Upper lobe of left lung (tissue), 6 donors: ENCODE measurements around the gene NPC1. TPM values are rescaled to one million over a fixed set of nuclear protein-coding genes. Genes with fewer than 3 reads are reported as not detected.

Experiments used
- ATAC-seq, 2 donors: fragments of 200-7000 bp; cut with Tn5 transposase; one replicate each; pipeline ENCODE4 v1.9.1; 2022; ENCODE audit warnings: mild to moderate bottlenecking in 2 of 2, moderate library complexity in 2 of 2; ENCODE audit not compliant: low FRiP score in 2 of 2
- DNase-seq, 2 donors: peaks; one replicate each; pipeline ENCODE4 v3.0.0-alpha.2; 2019 to 2020
- H3K27ac ChIP-seq, 4 donors: fragments of 200-600 bp; sonication (generic); one replicate each; pipeline ENCODE4 v1.5.1; 2016 to 2019
- H3K27me3 ChIP-seq, 4 donors: fragments of 200-600 bp; sonication (generic); one replicate each; pipeline ENCODE4 v1.5.1; 2017 to 2019
- H3K36me3 ChIP-seq, 4 donors: fragments of 200-600 bp; sonication (generic); one replicate each; pipeline ENCODE4 v1.5.1; 2016 to 2019
- H3K4me1 ChIP-seq, 4 donors: fragments of 200-600 bp; sonication (generic); one replicate each; pipeline ENCODE4 v1.5.1; 2018 to 2019
- H3K4me3 ChIP-seq, 4 donors: fragments of 200-600 bp; sonication (generic); one replicate each; pipeline ENCODE4 v1.5.1; 2017 to 2019; ENCODE audit warnings: mild to moderate bottlenecking in 2 of 4, moderate library complexity in 1 of 4
- H3K9me3 ChIP-seq, 4 donors: fragments of 200-600 bp; sonication (generic); one replicate each; pipeline ENCODE4 v1.5.1; 2018 to 2019
- EP300 ChIP-seq, 4 donors: sonication (generic); formaldehyde crosslinking; IDR thresholded peaks; one replicate each; pipeline ENCODE4 v1.5.1; 2017; ENCODE audit warnings: antibody characterized with exemption in 4 of 4, control low read depth in 2 of 4
- POLR2A ChIP-seq, 4 donors: fragments of 450-650 bp; IDR thresholded peaks; one replicate each; pipeline ENCODE4 v1.5.1; 2016 to 2017; ENCODE audit warnings: antibody characterized with exemption in 4 of 4, mild to moderate bottlenecking in 2 of 4
- POLR2AphosphoS5 ChIP-seq, 2 donors: sonication (generic); formaldehyde crosslinking; IDR thresholded peaks; one replicate each; pipeline ENCODE4 v1.5.1; 2017; ENCODE audit warnings: antibody characterized with exemption in 2 of 2
- WGBS, 2 donors: methylation state at CpG; one replicate each; pipeline ENCODE4 v1.1.5; 2017 to 2018; 5-methylcytosine and 5-hydroxymethylcytosine counted together
- total RNA-seq, 6 donors: library from RNA; depleted of rRNA in 4 of 6; stranded (reverse); fragments of >200 nt in 4 of 6; gene quantifications; one replicate each; pipeline versions ENCODE4 v1.1.0 to v1.2.1, GENCODE V29; 2016 to 2021
- TF ChIP-seq, protein P1 (sequence below), 6 experiments: fragments of 450-650 bp in 4 of 6; fragments of 200-600 bp in 2 of 6; sonication (generic) in 2 of 6; IDR thresholded peaks; one replicate each; pipeline ENCODE4 v1.5.1; 2016 to 2019; ENCODE audit warnings: antibody characterized with exemption in 6 of 6
- donor health status: DM: no; HTN: no; CAD: no; lungs with moderate emphysema.
- donor health status: DM: no; HTN: yes; CAD: no; lungs with severe emphysema.

Gene NPC1
- total RNA-seq, 6 donors from 2014 or later, result 117 to 437 (median 167) TPM

DNA sequence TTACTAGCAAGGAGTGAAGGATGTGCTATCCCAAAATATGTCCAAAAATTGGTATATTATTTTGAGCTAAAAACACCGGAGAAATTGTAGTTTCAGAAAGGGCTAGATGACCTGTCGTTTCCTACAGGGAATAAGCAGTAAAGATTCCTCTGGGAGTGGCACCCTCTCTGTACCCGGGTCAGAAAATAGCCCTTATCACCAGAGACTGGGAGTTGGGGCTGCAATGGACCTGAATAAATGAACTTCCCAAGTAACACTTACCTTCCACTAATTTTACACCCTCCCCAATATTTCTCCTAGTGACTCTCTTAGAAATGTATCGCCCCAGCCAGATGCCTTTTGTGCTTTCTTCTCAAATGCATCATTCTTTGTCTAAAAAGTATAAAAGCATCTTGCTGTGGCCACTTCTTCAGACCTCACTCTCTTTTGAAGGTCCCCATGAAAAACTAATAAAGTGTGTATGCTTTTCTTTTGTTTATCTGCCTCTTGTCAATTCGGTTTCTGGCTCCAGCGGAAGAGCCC lies 83.7 kb downstream of the NPC1 start:
- TF ChIP-seq EP300 (IDR thresholded peaks at IDR 0.05) (no peak), POLR2AphosphoS5 (IDR thresholded peaks at IDR 0.05) (no peak), POLR2A (IDR thresholded peaks at IDR 0.05) (no peak)
- TF ChIP-seq, protein P1, sequence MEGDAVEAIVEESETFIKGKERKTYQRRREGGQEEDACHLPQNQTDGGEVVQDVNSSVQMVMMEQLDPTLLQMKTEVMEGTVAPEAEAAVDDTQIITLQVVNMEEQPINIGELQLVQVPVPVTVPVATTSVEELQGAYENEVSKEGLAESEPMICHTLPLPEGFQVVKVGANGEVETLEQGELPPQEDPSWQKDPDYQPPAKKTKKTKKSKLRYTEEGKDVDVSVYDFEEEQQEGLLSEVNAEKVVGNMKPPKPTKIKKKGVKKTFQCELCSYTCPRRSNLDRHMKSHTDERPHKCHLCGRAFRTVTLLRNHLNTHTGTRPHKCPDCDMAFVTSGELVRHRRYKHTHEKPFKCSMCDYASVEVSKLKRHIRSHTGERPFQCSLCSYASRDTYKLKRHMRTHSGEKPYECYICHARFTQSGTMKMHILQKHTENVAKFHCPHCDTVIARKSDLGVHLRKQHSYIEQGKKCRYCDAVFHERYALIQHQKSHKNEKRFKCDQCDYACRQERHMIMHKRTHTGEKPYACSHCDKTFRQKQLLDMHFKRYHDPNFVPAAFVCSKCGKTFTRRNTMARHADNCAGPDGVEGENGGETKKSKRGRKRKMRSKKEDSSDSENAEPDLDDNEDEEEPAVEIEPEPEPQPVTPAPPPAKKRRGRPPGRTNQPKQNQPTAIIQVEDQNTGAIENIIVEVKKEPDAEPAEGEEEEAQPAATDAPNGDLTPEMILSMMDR (IDR thresholded peaks at IDR 0.05), result no peak
- 21 to 29% methylated on average over 6 of the region's 6 CpGs for WGBS, 2 donors
- Histone ChIP-seq H3K9me3 (no peaks in the 10 kb centered on the region), H3K4me3 (peak overlapping the region; percentile 59 to 99 (median 85)), H3K36me3 (peaks cover 0 to 13% (median 4%) of the 10 kb centered on the region in 4 donors), H3K27ac (peak overlapping the region; percentile 89 to 97 (median 96)), H3K4me1 (peaks cover 32 to 54% (median 34%) of the 10 kb centered on the region in 4 donors), H3K27me3 (no peaks in the 10 kb centered on the region)
- DNase-seq (no peak), ATAC-seq (no peak)

DNA sequence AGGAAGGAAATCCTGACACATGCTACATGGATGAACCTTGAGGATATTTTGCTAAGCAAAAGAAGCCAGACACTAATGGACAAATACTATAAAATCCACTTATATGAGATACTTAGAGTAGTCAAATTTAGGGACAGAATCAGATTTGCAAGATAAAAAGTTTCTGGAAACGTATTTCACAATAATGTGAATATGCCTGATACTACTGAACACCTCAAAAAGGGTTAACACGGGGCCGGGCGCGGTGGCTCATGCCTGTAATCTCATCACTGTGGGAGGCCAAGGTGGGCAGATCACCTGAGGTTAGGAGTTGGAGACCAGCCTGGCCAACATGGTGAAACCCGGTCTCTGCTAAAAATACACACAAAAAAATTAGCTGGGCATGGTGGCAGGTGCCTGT lies 84.7 kb downstream of the NPC1 start:
- WGBS, 2 donors, result 88 to 93% methylated on average over 6 of the region's 6 CpGs
- Histone ChIP-seq H3K27ac (no peak overlapping the region), H3K9me3 (no peaks in the 10 kb centered on the region), H3K36me3 (peaks cover 0 to 5% (median 0%) of the 10 kb centered on the region in 4 donors), H3K4me3 (no peak overlapping the region), H3K4me1 (peaks cover 32 to 45% (median 34%) of the 10 kb centered on the region in 4 donors), H3K27me3 (no peaks in the 10 kb centered on the region)
- ATAC-seq (no peak), DNase-seq (peak in 1 of 2 donors; percentile 51)
- TF ChIP-seq, protein P1 (IDR thresholded peaks at IDR 0.05), result no peak
- TF ChIP-seq POLR2AphosphoS5 (IDR thresholded peaks at IDR 0.05) (no peak), EP300 (IDR thresholded peaks at IDR 0.05) (no peak), POLR2A (IDR thresholded peaks at IDR 0.05) (no peak)

GRCh38 chr18:23499291-23499781 lies 87.0 kb downstream of the NPC1 start:
- no peak for ATAC-seq

GRCh38 chr18:23498877-23499276 lies 87.4 kb downstream of the NPC1 start:
- Histone ChIP-seq H3K27me3 (no peaks in the 10 kb centered on the region), H3K27ac (no peak overlapping the region), H3K4me3 (no peak overlapping the region), H3K4me1 (peaks cover 11 to 22% (median 16%) of the 10 kb centered on the region in 4 donors), H3K36me3 (no peaks in the 10 kb centered on the region), H3K9me3 (no peaks in the 10 kb centered on the region)
- TF ChIP-seq EP300 (IDR thresholded peaks at IDR 0.05), result no peak
- TF ChIP-seq POLR2AphosphoS5 (IDR thresholded peaks at IDR 0.05), result peak in 1 of 2 donors; percentile 5
- TF ChIP-seq, protein P1 (IDR thresholded peaks at IDR 0.05), result peak; percentile 57 to 78 (median 68)
- TF ChIP-seq POLR2A (IDR thresholded peaks at IDR 0.05), result no peak
- ATAC-seq (peak; percentile 47 to 72), DNase-seq (peak in 1 of 2 donors; percentile 88)
- 26 to 30% methylated on average over 4 to 5 of the region's 5 CpGs for WGBS, 2 donors

More at GRCh38 chr18:23499291-23499781, 87.0 kb downstream of the NPC1 start:
- TF ChIP-seq POLR2AphosphoS5 (IDR thresholded peaks at IDR 0.05) (no peak), POLR2A (IDR thresholded peaks at IDR 0.05) (no peak), EP300 (IDR thresholded peaks at IDR 0.05) (no peak)
- TF ChIP-seq, protein P1 (IDR thresholded peaks at IDR 0.05), result no peak
- DNase-seq, result no peak
- WGBS, 2 donors, result 48 to 65% methylated on average over 11 of the region's 11 CpGs
- no peaks in the 10 kb centered on the region for H3K27me3 ChIP-seq
- no peak overlapping the region for H3K4me3 ChIP-seq
- no peaks in the 10 kb centered on the region for H3K9me3 ChIP-seq
- H3K36me3 ChIP-seq, result no peaks in the 10 kb centered on the region
- H3K27ac ChIP-seq, result no peak overlapping the region
- peaks cover 15 to 27% (median 19%) of the 10 kb centered on the region in 4 donors for H3K4me1 ChIP-seq

- Histone ChIP-seq H3K36me3 (no peaks in the 10 kb centered on the region), H3K27me3 (no peaks in the 10 kb centered on the region), H3K9me3 (no peaks in the 10 kb centered on the region), H3K4me1 (peaks cover 11 to 22% (median 16%) of the 10 kb centered on the region in 4 donors), H3K4me3 (no peak overlapping the region), H3K27ac (no peak overlapping the region)
- DNase-seq (no peak), ATAC-seq (no peak)
- TF ChIP-seq POLR2AphosphoS5 (IDR thresholded peaks at IDR 0.05) (no peak), EP300 (IDR thresholded peaks at IDR 0.05) (no peak), POLR2A (IDR thresholded peaks at IDR 0.05) (no peak)
- TF ChIP-seq, protein P1 (IDR thresholded peaks at IDR 0.05), result no peak
- 64 to 72% methylated on average over 2 of the region's 2 CpGs for WGBS, 2 donors
Measured at GRCh38 chr18:23498117-23498516, 88.2 kb downstream of the NPC1 start.
